Hematopoietic multipotent progenitor cell treated with erythropoietin and hydrocortisone succinate and interleukin-3 and kit ligand, for 4 days (in vitro differentiated cells): Measurements from ENCODE around the gene C6orf89.

ENCODE experiments used
- DNase-seq: peaks from one replicate; pipeline ENCODE4 v3.0.0-alpha.2; 2015

Gene C6orf89

DNA sequence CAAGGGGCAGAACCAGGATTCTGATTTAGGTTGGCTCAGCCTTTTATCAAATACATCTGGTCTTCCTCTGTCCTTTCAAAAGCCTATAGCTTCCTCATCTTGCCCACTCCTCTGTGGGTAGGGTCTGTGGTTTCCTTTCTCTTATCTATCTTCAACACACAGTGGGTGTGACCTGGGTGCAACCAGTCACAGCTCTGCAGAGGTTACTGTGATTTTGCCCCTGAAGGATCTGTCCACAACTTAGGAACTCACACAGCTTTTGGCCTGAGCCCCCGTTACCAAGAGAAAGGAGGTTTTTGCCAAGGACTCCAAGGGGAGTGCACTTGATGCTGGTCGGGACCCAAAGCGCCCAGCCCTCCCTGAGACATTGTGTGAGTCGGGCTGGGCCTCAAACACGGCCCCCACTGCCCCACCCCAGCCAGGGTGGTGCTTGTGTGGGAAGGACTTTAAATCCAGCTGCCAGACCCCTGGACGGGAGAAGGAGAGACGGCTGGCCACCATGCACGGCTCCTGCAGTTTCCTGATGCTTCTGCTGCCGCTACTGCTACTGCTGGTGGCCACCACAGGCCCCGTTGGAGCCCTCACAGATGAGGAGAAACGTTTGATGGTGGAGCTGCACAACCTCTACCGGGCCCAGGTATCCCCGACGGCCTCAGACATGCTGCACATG is 68.6 kb downstream of the C6orf89 start, which contains the start of gene PI16:
TSS of gene PI16 (plus strand) at position 477 of the 670 bp plus-strand sequence. CDS start at position 500, 23 bp downstream.
- peak; percentile 98 for DNase-seq

DNA sequence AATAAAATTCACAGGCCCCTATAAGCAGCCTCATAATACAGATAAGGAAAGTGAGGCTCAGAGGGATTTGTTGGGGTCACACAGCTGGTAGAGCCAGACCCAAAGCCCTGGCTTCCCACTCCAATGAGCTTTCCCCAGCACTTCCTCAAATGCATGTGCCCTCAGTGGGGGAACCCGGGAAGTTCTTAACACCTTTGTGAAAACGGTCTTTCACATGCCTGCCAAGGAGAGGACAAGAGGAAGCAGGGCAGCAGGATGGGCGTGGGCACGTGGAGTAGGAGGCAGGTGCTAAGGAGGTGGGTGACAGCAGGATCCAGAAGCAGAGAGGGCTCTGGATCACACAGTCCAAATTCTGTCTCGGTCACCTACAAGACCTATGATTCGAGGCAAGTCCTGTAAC is 69.4 kb downstream of the C6orf89 start:
- DNase-seq: no peak

DNA sequence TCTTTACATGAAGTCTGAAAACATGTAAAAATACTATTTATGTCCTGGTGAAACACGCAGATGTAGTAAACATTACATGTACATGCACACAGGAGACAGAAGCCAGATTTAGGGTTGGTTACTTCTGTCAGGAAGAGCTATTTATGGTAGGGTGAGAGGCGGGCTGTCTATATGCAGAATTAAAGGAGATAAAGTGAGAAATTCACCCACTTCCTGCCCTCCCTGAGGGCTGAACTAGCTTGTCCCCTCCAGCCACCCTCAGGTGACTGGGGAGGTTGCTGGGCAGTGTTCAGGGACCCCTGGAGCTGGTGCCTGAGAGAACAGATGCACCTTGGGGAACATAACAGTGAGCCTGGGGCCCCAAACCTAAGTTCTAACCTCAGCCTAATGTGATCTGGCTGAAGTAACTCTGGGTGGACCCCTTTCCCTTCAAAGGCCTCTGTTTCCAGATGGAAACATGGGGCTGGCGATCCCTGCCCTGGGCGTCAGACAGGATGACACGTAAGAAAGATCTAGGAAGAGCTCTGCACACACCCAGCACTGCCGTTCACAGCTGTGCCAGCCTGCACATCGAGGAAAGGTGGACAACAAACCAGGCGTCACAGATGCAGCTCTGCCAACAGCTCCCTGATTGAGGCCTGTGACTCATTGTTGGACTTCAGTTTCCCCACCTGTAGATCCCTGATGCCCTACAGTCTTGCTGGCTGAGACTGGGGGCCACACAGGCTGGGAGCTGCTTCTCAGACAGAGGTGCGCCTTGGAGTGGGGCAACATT is 70.1 kb downstream of the C6orf89 start:
- no peak for DNase-seq

DNA sequence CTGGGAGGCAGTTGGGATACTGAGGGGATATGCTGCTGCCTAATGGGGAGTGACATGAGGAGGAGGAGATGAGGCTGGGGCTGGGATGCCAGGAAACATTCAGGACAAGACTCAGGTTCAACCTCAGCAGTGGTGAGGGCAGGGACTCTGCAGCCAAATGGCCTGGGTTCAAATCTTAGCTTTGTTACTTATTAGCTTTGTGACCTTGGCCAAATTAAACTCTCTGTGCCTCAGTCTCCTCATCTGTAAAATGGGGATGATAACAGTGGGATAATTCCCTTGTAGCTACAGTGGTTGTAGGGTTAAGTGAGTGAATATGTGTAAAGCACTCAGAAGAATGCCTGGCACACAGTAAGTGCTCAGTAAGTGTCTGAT is 70.7 kb downstream of the C6orf89 start:
- no peak for DNase-seq

DNA sequence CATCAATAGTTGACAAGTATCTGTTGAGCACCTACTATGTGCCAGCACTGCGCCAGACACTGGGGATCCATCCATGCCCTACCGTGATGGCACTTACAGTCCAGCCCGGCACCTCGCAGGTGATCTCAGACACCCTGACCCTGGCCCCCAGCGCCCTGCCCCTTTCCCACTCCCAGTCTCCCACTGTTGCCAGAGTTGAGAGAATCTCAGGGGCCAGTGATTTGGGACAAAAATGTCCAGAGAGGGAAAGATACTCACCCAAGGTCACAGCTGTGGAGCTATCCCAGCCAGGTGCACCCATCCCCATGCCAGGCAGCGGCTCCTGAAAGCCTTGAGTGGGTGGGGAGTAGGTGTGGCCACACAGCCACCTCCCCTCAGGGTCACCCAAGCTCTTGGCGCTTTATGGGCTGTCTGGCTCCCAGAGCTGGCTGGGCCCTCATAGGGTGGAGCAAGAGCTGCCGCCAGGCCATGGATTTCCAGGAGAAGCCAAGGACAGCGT is 72.1 kb downstream of the C6orf89 start:
- DNase-seq: no peak

DNA sequence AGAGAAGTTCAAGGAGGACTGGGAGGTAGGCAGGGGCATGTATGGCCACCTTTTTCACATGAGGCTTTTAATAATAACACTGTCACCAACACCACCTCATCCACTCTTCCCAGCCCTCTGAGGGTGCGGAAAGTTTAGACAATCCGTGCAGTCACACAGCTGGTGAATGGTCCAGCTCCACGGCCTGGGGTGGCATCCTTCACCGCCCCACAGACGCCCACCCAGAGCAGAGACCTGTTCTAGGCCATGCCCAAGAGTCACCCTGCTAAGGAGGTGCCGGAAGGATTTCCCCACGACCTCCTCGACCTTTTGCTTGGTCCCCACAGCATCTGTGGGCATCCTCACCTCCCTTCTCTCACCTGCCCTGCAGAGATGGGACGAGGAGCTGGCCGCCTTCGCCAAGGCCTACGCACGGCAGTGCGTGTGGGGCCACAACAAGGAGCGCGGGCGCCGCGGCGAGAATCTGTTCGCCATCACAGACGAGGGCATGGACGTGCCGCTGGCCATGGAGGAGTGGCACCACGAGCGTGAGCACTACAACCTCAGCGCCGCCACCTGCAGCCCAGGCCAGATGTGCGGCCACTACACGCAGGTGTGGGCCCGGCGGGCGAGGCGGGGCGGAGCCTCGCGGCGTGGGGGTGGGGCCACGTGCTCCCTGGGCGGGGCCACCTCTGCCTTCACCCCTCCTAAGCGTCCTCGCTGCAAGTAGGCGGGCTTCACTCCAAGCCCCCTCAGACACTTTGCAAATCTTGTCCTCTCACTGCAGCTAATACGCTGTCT is 73.2 kb downstream of the C6orf89 start:
- no peak for DNase-seq

DNA sequence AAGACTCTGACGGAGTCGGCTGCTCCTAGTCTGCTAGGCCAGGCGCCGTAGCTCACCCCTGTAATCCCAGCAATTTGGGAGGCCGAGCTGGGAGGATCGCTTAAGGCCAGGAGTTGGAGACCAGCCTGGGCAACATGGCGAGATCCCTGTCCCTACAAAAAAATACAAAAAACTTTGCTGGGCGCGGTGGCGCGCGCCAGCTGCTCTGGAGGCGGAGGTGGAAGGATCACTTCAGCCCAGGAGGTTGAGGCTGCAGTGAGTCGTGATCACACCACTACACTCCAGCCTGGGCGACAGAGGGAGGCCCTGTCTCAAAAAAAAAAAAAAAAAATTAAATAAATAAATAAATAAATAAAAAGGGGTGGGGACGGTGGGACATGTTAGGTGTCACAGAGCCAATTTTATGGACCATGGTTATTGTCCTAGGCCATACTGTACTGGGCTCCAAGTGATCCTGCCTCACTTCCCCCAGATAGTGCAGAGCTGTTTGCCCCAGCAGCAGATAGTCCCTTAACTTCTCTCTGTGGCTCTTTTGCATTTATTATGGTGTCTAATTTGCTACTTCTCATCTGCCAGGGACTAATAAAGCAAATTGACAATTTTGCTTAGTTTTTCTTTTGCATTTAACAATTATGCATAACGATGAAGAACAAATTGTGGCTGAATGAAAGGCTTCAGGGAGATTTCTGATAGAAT is 74.0 kb downstream of the C6orf89 start:
- DNase-seq: peak; percentile 33

DNA sequence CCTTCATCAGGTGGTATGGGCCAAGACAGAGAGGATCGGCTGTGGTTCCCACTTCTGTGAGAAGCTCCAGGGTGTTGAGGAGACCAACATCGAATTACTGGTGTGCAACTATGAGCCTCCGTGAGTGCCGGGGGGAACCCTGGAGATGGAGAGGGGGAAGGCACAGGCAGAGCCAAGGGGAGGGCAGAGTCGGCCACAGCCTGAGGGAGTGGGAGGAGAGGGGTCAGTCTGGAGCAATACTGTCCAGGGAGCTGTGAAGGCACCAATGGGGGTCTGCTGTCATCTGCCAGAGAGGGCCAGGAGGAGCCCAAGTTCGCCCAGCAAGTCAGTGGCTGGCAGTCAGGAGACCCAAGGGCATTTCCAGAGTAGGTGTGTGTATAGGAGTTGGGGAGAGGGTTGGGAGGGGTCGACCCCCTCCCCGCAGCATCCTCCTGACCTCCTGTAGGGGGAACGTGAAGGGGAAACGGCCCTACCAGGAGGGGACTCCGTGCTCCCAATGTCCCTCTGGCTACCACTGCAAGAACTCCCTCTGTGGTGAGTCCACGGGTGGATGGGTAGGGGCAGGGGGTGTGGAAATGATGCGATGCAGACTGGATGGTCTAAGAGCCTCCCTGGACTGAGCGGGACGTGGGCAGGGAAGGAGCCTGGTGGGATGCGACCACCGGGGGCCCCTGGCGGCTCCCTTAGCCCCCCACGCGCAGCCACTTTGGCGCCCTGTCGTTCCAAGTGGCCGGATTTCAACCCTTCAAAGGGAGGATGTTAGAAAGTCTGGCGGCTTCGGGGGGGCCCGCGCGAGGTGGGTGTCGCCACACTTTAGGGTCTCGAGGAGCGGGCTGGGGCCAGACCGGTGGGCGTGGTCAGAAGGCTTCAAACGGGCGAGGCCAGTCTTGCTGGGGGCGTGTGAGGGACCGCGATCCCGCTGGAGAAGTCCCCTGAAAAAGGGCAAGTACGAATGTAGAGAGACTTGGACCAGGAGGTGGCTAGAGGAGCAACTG is 76.0 kb downstream of the C6orf89 start:
- DNase-seq: no peak

DNA sequence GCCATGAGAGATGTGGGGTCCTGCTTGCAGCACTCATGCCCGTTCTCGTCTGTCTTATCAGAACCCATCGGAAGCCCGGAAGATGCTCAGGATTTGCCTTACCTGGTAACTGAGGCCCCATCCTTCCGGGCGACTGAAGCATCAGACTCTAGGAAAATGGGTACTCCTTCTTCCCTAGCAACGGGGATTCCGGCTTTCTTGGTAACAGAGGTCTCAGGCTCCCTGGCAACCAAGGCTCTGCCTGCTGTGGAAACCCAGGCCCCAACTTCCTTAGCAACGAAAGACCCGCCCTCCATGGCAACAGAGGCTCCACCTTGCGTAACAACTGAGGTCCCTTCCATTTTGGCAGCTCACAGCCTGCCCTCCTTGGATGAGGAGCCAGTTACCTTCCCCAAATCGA is 77.1 kb downstream of the C6orf89 start:
- peak; percentile 92 for DNase-seq

DNA sequence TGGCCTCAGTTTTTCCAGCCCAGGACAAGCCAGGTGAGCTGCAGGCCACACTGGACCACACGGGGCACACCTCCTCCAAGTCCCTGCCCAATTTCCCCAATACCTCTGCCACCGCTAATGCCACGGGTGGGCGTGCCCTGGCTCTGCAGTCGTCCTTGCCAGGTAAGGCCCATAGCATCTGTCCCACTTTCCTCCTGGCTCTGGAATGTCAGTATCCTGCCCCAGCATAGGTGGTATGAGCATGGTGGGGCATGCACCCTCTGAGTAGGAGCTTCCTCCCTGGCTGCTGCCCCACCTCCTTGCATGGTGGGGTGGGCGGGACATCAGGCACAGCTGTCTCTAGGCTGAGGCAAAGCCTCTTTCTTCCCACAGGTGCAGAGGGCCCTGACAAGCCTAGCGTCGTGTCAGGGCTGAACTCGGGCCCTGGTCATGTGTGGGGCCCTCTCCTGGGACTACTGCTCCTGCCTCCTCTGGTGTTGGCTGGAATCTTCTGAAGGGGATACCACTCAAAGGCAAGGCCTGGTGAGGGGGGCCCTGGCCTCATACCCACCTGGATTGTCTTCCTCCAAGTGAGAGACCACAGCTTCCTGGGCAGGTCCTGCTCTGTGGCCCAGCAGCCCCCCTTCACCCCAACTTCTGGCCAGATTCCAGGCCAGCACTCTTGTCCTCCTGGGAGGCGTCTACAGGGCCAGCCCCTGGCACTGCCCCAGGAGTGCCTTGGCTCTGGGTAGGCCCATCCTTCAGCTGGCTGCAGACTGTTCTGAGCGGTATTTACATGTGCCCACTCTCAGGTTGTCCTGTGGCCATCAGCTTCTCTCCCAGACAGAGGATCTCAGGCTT is 77.9 kb downstream of the C6orf89 start:
- peak; percentile 55 for DNase-seq

DNA sequence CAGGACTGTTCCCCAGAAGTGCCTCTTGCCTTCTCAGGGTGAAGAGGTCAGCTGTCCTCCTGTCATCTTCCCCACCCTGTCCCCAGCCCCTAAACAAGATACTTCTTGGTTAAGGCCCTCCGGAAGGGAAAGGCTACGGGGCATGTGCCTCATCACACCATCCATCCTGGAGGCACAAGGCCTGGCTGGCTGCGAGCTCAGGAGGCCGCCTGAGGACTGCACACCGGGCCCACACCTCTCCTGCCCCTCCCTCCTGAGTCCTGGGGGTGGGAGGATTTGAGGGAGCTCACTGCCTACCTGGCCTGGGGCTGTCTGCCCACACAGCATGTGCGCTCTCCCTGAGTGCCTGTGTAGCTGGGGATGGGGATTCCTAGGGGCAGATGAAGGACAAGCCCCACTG is 78.6 kb downstream of the C6orf89 start:
- no peak for DNase-seq

DNA sequence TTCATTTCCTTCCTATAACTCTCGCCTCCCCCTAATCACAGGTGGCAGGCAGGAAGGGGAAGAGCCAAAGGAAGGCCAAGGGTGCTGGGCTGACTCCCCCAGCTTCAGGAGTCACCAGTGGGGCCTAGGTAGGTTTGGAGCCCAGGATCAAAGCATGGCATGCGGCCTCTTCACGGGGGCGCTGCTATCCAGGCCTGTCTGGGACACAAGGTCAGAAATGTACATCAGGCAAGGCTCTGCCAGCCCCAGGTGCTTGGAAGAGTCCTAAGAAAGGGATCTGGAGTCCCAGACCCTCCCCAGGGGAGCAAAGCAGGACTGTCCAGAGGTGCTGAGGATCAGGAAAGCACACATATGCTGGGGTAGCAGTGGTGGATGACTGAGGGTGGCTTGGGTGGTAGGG is 79.2 kb downstream of the C6orf89 start:
- DNase-seq: no peak

DNA sequence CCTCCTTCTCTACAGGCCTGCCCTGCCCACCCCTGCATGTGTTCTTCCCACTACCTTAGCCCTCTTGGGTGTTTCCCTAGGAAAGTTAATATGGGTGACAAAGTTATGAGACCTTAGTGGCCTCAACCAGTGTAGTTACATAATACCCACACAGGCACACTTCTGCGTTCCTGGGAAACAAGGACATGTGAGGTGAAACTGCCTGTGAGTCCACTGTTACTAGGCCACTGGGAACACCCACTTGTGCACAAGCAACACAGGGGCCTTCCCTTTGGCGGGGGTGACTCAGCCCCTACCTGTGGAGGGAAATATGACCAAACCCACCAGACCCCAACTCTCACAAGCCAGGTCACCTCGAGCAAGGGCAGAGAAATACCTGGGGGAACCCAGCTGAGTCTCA is 81.5 kb downstream of the C6orf89 start:
- DNase-seq: no peak

DNA sequence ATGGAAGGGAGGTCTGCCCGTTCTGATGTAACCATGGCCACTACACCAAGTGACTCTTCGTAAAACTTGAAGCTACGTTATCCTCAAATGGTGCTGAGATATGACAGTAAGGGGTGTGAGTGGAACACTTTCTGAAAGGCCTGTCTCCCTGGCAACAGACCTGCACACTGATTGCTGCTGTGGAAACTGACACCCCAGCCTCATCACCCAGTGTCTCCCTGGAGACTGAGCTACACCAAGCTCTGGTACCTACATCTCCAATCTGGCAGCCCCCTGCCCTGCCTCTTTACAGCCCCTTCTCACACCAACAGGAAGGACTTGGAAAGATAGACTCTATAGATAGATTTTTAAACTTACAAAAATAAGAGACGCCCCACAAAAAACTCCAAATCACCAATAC is 82.0 kb downstream of the C6orf89 start:
- DNase-seq: no peak

DNA sequence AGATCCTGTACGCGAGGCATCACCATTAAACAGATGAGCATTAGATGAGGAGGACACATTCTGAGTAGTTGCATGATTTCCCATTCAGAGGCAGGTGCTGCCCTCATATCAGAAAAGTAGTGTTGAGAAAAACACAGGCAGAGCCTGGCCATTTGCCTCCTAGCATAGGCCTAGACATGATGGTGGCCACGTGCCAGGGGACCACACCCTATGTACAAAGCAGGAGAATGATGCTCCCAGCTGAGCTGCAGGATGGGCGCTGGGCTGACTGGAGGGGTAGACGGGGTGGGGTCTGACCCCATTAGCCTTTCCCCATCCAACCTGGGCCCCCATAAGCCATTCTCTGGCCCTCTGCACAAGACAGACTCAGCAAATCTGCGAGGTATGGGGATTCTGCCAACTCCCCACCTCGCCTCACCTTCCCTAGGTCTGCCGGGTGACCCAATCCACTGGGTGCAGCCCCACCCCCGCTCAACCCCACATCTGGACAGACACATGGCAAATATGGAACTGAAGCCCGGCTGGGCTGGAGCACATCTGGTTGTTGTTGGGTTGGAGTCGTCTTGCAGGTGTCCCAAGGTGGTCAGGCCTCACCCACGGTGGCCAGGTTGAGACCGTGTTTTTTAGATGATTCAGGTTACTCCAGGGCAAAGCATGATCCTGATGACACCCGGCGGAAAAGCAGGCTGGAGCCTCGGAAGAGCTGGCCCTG is 82.7 kb downstream of the C6orf89 start:
- DNase-seq: peak; percentile 38

DNA sequence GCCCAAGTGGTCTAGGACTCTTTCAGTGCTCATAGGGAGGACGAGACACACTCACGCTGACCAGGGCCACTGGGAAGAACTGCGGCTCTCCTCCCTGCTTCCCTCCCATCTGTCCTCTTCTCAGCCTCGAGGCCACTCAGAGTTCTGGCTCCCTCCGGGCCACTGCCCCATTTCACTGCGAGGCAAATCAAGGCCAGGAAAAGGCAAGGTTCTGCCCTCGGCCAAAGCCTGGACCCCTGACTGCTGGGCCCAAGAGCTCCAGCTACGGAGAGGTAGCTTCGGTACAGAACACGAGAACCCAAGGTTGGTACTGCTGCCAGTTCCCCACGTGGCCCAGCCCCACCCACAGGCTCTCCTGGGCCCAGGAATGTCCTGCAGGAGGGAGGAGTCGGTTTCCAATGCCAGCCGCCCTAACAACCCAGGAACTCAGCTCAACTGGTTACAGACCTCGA is 83.5 kb downstream of the C6orf89 start:
- no peak for DNase-seq

DNA sequence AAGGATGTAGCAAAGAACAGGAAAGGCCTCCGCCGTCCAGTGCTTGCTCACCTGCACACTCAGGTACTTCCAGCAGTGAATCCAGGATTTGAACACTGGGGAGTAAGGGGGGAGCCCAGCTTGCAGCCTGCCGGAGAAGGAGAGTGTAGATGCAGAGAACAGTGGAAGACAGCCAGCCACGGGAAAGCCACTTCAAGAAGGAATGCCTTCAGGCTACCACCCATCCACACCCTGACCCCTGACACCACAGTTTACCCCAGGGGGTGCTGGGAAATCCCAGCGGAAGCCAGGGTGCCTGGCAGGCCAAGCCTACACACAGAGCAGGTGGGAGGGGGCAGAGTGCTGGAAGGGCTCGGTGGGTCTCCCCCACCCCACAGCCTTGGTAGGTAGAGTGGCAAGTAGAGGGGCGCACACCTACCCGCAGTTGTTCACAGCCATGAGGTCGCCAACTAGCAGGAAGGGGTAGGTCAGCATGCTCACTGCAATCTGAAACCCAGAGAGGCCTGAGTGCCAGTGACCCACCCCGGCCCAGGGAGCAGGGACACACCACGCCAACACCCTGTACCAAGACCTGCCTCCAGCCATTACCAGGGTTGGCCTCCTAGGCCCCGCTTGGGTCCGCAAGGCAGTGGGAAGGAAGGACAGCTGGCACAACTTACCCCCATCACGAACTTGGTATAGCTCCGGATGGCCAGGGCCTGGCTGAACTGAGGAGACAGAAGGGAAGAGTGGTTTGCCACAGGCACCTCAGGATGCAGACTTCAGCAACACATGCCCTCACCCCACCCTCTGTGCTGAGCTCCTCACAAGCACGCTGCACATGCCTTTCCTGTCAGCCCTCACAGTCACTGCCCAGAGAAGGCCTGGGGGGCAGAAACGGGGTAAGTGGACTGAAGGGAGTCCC is 84.5 kb downstream of the C6orf89 start:
- no peak for DNase-seq
